Measurements from ENCODE around the gene ITGB1BP1.

ITGB1BP1 gene

GRCh38 chr2:9424447-9425164 is 1.3 kb upstream of the ITGB1BP1 start:
- FAIRE-seq = no peak
- TF ChIP-seq, protein P1, sequence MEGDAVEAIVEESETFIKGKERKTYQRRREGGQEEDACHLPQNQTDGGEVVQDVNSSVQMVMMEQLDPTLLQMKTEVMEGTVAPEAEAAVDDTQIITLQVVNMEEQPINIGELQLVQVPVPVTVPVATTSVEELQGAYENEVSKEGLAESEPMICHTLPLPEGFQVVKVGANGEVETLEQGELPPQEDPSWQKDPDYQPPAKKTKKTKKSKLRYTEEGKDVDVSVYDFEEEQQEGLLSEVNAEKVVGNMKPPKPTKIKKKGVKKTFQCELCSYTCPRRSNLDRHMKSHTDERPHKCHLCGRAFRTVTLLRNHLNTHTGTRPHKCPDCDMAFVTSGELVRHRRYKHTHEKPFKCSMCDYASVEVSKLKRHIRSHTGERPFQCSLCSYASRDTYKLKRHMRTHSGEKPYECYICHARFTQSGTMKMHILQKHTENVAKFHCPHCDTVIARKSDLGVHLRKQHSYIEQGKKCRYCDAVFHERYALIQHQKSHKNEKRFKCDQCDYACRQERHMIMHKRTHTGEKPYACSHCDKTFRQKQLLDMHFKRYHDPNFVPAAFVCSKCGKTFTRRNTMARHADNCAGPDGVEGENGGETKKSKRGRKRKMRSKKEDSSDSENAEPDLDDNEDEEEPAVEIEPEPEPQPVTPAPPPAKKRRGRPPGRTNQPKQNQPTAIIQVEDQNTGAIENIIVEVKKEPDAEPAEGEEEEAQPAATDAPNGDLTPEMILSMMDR (IDR thresholded peaks at IDR 0.05; ENCODE audit: insufficient read depth, missing control alignments) = no peak
- no peak for DNase-seq (ENCODE audit: insufficient read length, low spot score)

- FAIRE-seq = no peak
- TF ChIP-seq, protein P1 (IDR thresholded peaks at IDR 0.05; ENCODE audit: insufficient read depth, missing control alignments) = no peak
- DNase-seq (ENCODE audit: insufficient read length, low spot score) = no peak
Measured at GRCh38 chr2:9423922-9424272, 569 bp upstream of the ITGB1BP1 start.

- TF ChIP-seq, protein P1 (IDR thresholded peaks at IDR 0.05; ENCODE audit: insufficient read depth, missing control alignments) = no peak
- FAIRE-seq (no peak), DNase-seq (ENCODE audit: insufficient read length, low spot score) (no peak)
Measured at GRCh38 chr2:9422321-9423099, 818 bp downstream of the ITGB1BP1 start.

DNA sequence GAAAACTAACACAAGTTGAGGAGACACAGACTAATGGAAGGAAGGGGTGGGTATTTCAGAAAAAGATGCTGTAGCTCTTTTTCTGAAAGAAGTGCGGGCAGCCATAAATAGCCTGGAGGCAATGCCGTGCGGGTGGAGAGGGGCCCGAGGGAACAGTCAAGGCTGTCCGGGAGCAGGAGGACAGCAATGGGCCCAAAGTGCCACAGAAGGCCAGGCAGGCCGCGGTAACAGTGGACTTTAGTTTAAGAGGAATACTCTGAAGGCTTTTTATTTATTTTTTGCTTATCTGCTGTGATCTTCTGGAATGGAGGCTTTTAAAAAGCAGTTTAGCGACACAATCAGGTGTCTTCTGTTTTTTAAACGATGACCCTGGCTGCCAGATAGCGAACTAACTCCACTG is 2.8 kb downstream of the ITGB1BP1 start:
- DNase-seq (ENCODE audit: insufficient read length, low spot score) = no peak
- TF ChIP-seq, protein P1 (IDR thresholded peaks at IDR 0.05; ENCODE audit: insufficient read depth, missing control alignments) = no peak
- no peak for FAIRE-seq

- DNase-seq (ENCODE audit: insufficient read length, low spot score) (no peak), FAIRE-seq (no peak)
- TF ChIP-seq, protein P1 (IDR thresholded peaks at IDR 0.05; ENCODE audit: insufficient read depth, missing control alignments) = no peak
Measured at GRCh38 chr2:9419541-9419940, 3.8 kb downstream of the ITGB1BP1 start.

DNA sequence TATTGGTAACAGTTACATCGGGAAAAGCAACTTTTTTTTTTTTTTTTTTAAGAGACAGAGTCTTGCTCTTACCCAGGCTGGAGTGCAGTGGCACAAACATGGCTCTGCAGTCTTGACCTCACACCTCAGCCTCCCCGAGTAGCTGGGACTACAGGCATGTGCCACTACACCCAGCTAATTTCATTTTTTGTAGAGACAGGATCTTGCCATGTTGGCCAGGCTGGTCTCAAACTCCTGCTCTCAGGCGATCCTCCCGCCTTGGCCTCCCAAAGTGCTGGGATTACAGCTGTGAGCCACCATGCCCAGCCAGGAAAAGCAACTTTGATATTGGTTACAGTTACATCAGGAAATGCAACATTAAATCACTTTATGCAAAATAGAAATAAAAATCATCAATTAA is 4.6 kb downstream of the ITGB1BP1 start:
- no peak for DNase-seq (ENCODE audit: insufficient read length, low spot score)
- TF ChIP-seq, protein P1 (IDR thresholded peaks at IDR 0.05; ENCODE audit: insufficient read depth, missing control alignments) = no peak
- no peak for FAIRE-seq

DNA sequence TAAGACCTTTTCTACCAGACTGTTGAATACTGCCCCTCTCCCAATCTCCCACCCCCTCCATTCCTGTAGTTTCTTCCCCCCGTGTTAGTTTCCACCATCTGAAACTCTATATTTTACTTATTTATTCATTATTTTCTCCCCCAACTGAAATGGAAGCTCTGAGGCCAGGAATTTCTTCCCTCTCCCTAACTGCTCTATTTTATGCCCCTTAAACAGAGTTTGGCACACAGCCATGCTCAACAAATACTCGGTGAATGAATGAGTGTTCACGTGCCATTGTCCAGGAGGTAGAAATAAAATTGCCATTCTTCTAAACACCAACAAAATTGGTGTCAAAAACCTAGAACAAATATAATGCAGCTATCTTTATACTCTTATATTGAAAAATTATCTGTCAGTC is 5.6 kb downstream of the ITGB1BP1 start:
- TF ChIP-seq, protein P1 (IDR thresholded peaks at IDR 0.05; ENCODE audit: insufficient read depth, missing control alignments) = no peak
- FAIRE-seq (no peak), DNase-seq (ENCODE audit: insufficient read length, low spot score) (no peak)

Measured in D721Med (cell line).